HepG2 (cell line): ENCODE measurements around the gene ADGRV1. TPM values are rescaled to one million over a fixed set of nuclear protein-coding genes. Genes with fewer than 3 reads are reported as not detected.

Experiments used
- ATAC-seq: fragments of 200-7000 bp; cut with Tn5 transposase; 3 replicates; pipeline ENCODE4 v1.9.1; 2020; ENCODE audit warnings: mild to moderate bottlenecking, moderate library complexity
- BruUV-seq: library from RNA; stranded (reverse); fragments of 400-500 nt; replicated peaks from 2 replicates; lab custom pipeline; 2021; lab: Mats Ljungman, UMichigan
- CTCF ChIA-PET: fragments of 300-600 bp; formaldehyde crosslinking; extraction: SDS; loops from one replicate; lab custom pipeline; 2021; ENCODE audit warnings: low total read pairs, inconsistent platforms, low intra/inter-chr PET ratio; lab: Yijun Ruan, JAX
- POLR2A ChIA-PET: fragments of 350-600 bp; sonication (Branson Sonifier 250); formaldehyde crosslinking; loops from one replicate; lab custom pipeline; 2020; ENCODE audit warnings: antibody characterized with exemption, inconsistent platforms; lab: Yijun Ruan, JAX
- DNase-seq: peaks from one replicate; pipeline ENCODE4 v3.0.0-alpha.2; 2015; ENCODE audit warnings: low spot score
- FAIRE-seq: peaks from 3 replicates; lab custom pipeline; 2011; peaks lifted over from hg19 to GRCh38; lab: Jason Lieb, UNC
- H2AFZ ChIP-seq: one replicate; pipeline ENCODE4 v1.6.1; 2011; ENCODE audit warnings: low read length, inconsistent platforms
- H3K27ac ChIP-seq: fragments of 300-600 bp; 3 replicates; pipeline ENCODE4 v1.8.0; 2011; ENCODE audit warnings: mixed run types, mild to moderate bottlenecking, mixed read lengths, low read length, inconsistent platforms; ENCODE audit not compliant: insufficient read depth; ENCODE audit errors: extremely low read length
- H3K27me3 ChIP-seq, 2 experiments: fragments of 200-600 bp in 1 of 2; 2 replicates in 1 of 2; 3 replicates in 1 of 2; pipeline versions ENCODE4 v1.6.0 to v1.8.0; 2011; ENCODE audit warnings: low read length in 2 of 2, mild to moderate bottlenecking in 2 of 2, moderate library complexity in 2 of 2, inconsistent platforms in 1 of 2; ENCODE audit not compliant: insufficient read depth in 2 of 2, control insufficient read depth in 1 of 2
- H3K36me3 ChIP-seq, 2 experiments: fragments of 200-600 bp in 1 of 2; replicated peaks in 1 of 2; 2 replicates in 1 of 2; 3 replicates in 1 of 2; pipeline versions ENCODE4 v1.5.1 to v1.8.0; 2011; ENCODE audit warnings: low read length in 2 of 2, inconsistent platforms in 1 of 2; ENCODE audit not compliant: insufficient read depth in 2 of 2, control insufficient read depth in 1 of 2
- H3K4me1 ChIP-seq: 2 replicates; pipeline ENCODE4 v1.5.1; 2012; ENCODE audit warnings: low read length, inconsistent platforms; ENCODE audit not compliant: insufficient read depth
- H3K4me2 ChIP-seq: 2 replicates; pipeline ENCODE4 v1.6.0; 2011; ENCODE audit warnings: low read depth, low read length, inconsistent platforms
- H3K4me3 ChIP-seq, 3 experiments: fragments of 200-600 bp in 1 of 3; sonication (generic), shearing (Covaris generic) in 1 of 3; replicated peaks in 1 of 3; 2 replicates each; pipeline ENCODE4 v1.5.1; 2011 to 2016; ENCODE audit warnings: low read length in 3 of 3, inconsistent platforms in 2 of 3, low read depth in 2 of 3, mild to moderate bottlenecking in 2 of 3, control low read depth in 1 of 3, mixed read lengths in 1 of 3; ENCODE audit not compliant: insufficient read depth in 1 of 3
- H3K79me2 ChIP-seq: one replicate; pipeline ENCODE4 v1.6.1; 2011; ENCODE audit warnings: low read length, inconsistent platforms; ENCODE audit not compliant: insufficient read depth
- H3K9ac ChIP-seq: 2 replicates; pipeline ENCODE4 v1.6.0; 2011; ENCODE audit warnings: mild to moderate bottlenecking, low read depth, low read length, inconsistent platforms; ENCODE audit not compliant: insufficient read depth
- H3K9me3 ChIP-seq: 2 replicates; pipeline ENCODE4 v1.5.1; 2012; ENCODE audit warnings: mild to moderate bottlenecking, low read length
- H4K20me1 ChIP-seq: 2 replicates; pipeline ENCODE4 v1.6.0; 2011; ENCODE audit warnings: inconsistent platforms, mild to moderate bottlenecking, low read length, moderate library complexity; ENCODE audit not compliant: insufficient read depth
- ATF3 ChIP-seq: sonication (generic); formaldehyde crosslinking; IDR thresholded peaks from 2 replicates; pipeline ENCODE4 v1.4.0; 2020; ENCODE audit warnings: missing genetic modification reagents
- KAT7 ChIP-seq: IDR thresholded peaks from 2 replicates; pipeline ENCODE4 v1.6.1; 2018; ENCODE audit warnings: borderline replicate concordance, missing compliant biosample characterization
- KLF11 ChIP-seq: IDR thresholded peaks from 2 replicates; pipeline ENCODE4 v1.6.1; 2016; ENCODE audit warnings: missing compliant biosample characterization
- TBL1XR1 ChIP-seq: fragments of 150-350 bp; IDR thresholded peaks from 2 replicates; pipeline ENCODE4 v1.6.1; 2014; ENCODE audit warnings: borderline replicate concordance, low read length; ENCODE audit not compliant: partially characterized antibody
- ZBTB7B ChIP-seq: sonication (generic); formaldehyde crosslinking; IDR thresholded peaks from 2 replicates; pipeline ENCODE4 v1.4.0; 2020; ENCODE audit warnings: missing genetic modification reagents
- ZMYM2 ChIP-seq: sonication (generic); formaldehyde crosslinking; IDR thresholded peaks from 2 replicates; pipeline ENCODE4 v1.8.0; 2022; ENCODE audit warnings: mild to moderate bottlenecking, missing genetic modification reagents
- ZMYM3 ChIP-seq: sonication (generic); formaldehyde crosslinking; IDR thresholded peaks from 2 replicates; pipeline ENCODE4 v1.5.1; 2020; ENCODE audit warnings: mild to moderate bottlenecking, missing genetic modification reagents
- ZNF350 ChIP-seq: sonication (generic); formaldehyde crosslinking; IDR thresholded peaks from 2 replicates; pipeline ENCODE4 v1.4.0; 2020; ENCODE audit warnings: mild to moderate bottlenecking, low read depth, missing genetic modification reagents, borderline replicate concordance
- ZNF460 ChIP-seq: sonication (generic); formaldehyde crosslinking; IDR thresholded peaks from 2 replicates; pipeline ENCODE4 v1.5.1; 2020; ENCODE audit warnings: missing genetic modification reagents, mild to moderate bottlenecking, borderline replicate concordance
- ZNF605 ChIP-seq: sonication (generic); formaldehyde crosslinking; IDR thresholded peaks from 2 replicates; pipeline ENCODE4 v1.8.0; 2022; ENCODE audit warnings: mild to moderate bottlenecking, missing genetic modification reagents
- ZNF674 ChIP-seq: sonication (generic); formaldehyde crosslinking; IDR thresholded peaks from 2 replicates; pipeline ENCODE4 v1.5.0; 2020; ENCODE audit warnings: low read depth, mild to moderate bottlenecking, missing genetic modification reagents
- ZNF770 ChIP-seq: sonication (generic); formaldehyde crosslinking; IDR thresholded peaks from 2 replicates; pipeline ENCODE4 v1.5.0; 2020; ENCODE audit warnings: mild to moderate bottlenecking, missing genetic modification reagents
- ZNF788 ChIP-seq: sonication (generic); formaldehyde crosslinking; IDR thresholded peaks from 2 replicates; pipeline ENCODE4 v1.5.0; 2020; ENCODE audit warnings: mild to moderate bottlenecking, missing genetic modification reagents, borderline replicate concordance
- WGBS: methylation state at CpG from one replicate; pipeline ENCODE4 v1.1.6; 2017; ENCODE audit warnings: low lambda C conversion rate; 5-methylcytosine and 5-hydroxymethylcytosine counted together
- in situ Hi-C: cut with HindIII; loops from 2 replicates; pipeline ENCODE4 v1.10.0; 2017; ENCODE audit warnings: low pct_unique_long_range_greater_than_20kb; ENCODE audit not compliant: extremely low pct_ligation_motif_present
- intact Hi-C: fragments of 100-400 bp; cut with micrococcal nuclease; formaldehyde crosslinking; loops from one replicate; pipeline ENCODE4 v1.10.0; 2022; ENCODE audit not compliant: unreplicated experiment
- polyA plus RNA-seq, 8 experiments: library from polyadenylated mRNA; depleted of rRNA in 3 of 8; stranded (reverse) in 7 of 8; unstranded in 1 of 8; fragments of >200 nt; fragmentation: Illumina TruSeq in 4 of 8; extraction: Trizol in 4 of 8; gene quantifications; 2 replicates each; pipeline versions ENCODE4 v1.2.1 to v1.2.3, GENCODE V29; 2011 to 2016; ENCODE audit warnings: low read depth in 4 of 8, missing spikeins in 1 of 8, mixed read lengths in 1 of 8; ENCODE audit not compliant: insufficient read depth in 1 of 8
- total RNA-seq, 5 experiments: library from RNA; depleted of rRNA; stranded (reverse); fragments of >200 nt; fragmentation: Illumina TruSeq; extraction: Trizol; gene quantifications; 2 replicates each; pipeline ENCODE4 v1.2.3, GENCODE V29; 2016; ENCODE audit warnings: low read depth in 1 of 5
- TF ChIP-seq, protein P1 (sequence below): sonication (generic); formaldehyde crosslinking; IDR thresholded peaks from 2 replicates; pipeline ENCODE4 v1.5.1; 2020; ENCODE audit warnings: mild to moderate bottlenecking, missing genetic modification reagents

Gene ADGRV1
- total and polyA plus RNA-seq, 2 of the 13 experiments (the other 11 are each of a cell fraction or from before 2014, with no cell fraction given) = 1.7 to 3.9 TPM

- WGBS = 55% methylated on average over 4 of the region's 4 CpGs
- Histone ChIP-seq H3K9me3 (no peaks in the 10 kb centered on the region), H3K9ac (no peak overlapping the region), H3K4me2 (peak overlapping the region; percentile 80), H3K27ac (peak overlapping the region; percentile 82), H3K79me2 (no peaks in the 10 kb centered on the region), H4K20me1 (no peaks in the 10 kb centered on the region), H3K4me3 (peak overlapping the region in 2 of 3 experiments; percentile 21 to 31; a peak in 3 of 6 replicates), H3K4me1 (peaks cover 65% of the 10 kb centered on the region), H3K36me3 (no peaks in the 10 kb centered on the region), H3K27me3 (no peaks in the 10 kb centered on the region), H2AFZ (no peak overlapping the region)
- DNase-seq = no peak
- in situ Hi-C loops = no loop called here
- intact Hi-C loops = loop anchor here (1.0 to 2.0 kb wide), 2 partner anchors 16 to 31 kb away; no protein-coding TSS in a partner anchor
- FAIRE-seq = no peak
- POLR2A ChIA-PET = interaction anchor here (1.9 kb wide), 1 partner anchor 485 kb away, joined by 6 read pairs; the partner anchor contains the start of gene ARRDC3
- TF ChIP-seq ZNF770 (CRISPR knock-in tag) (0 out of 2 replicates have a peak, but pooled peaks have one; percentile 24), ZNF788 (CRISPR knock-in tag) (no peak), KLF11 (CRISPR knock-in tag) (0 out of 2 replicates have a peak, but pooled peaks have one; percentile 5), ZBTB7B (CRISPR knock-in tag) (0 out of 2 replicates have a peak, but pooled peaks have one; percentile 10), KAT7 (CRISPR knock-in tag) (peak; percentile 10; the same call in 1 of the 2 replicates), TBL1XR1 (no peak), ZMYM3 (CRISPR knock-in tag) (peak; percentile 76), ZNF674 (CRISPR knock-in tag) (no peak), ZNF460 (CRISPR knock-in tag) (peak; percentile 95), ZNF350 (peak; percentile 50; the same call in 1 of the 2 replicates), ZMYM2 (peak; percentile 50; the same call in 1 of the 2 replicates), ATF3 (CRISPR knock-in tag) (no peak), ZNF605 (CRISPR knock-in tag) (0 out of 2 replicates have a peak, but pooled peaks have one; percentile 13)
- TF ChIP-seq, protein P1, sequence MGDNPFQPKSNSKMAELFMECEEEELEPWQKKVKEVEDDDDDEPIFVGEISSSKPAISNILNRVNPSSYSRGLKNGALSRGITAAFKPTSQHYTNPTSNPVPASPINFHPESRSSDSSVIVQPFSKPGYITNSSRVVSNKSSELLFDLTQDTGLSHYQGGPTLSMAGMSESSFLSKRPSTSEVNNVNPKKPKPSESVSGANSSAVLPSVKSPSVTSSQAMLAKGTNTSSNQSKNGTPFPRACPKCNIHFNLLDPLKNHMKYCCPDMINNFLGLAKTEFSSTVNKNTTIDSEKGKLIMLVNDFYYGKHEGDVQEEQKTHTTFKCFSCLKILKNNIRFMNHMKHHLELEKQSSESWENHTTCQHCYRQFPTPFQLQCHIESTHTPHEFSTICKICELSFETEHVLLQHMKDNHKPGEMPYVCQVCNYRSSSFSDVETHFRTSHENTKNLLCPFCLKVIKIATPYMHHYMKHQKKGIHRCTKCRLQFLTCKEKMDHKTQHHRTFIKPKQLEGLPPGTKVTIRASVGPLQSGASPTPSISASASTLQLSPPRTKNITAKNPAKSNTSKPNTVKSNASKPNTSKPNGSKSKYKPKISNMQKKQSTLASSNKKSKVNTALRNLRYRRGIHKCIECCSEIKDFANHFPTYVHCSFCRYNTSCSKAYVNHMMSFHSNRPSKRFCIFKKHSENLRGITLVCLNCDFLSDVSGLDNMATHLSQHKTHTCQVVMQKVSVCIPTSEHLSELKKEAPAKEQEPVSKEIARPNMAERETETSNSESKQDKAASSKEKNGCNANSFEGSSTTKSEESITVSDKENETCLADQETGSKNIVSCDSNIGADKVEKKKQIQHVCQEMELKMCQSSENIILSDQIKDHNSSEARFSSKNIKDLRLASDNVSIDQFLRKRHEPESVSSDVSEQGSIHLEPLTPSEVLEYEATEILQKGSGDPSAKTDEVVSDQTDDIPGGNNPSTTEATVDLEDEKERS (CRISPR knock-in tag) = 0 out of 2 replicates have a peak, but pooled peaks have one; percentile 49
- no TSS peak for BruUV-seq
- no peak for ATAC-seq
- CTCF ChIA-PET = no interaction called here
Observed at GRCh38 chr5:90898326-90899013, 339.9 kb downstream of the ADGRV1 start.
